GM12878 (cell line): ENCODE results near the gene URB1. TPM values are rescaled to one million over a fixed set of nuclear protein-coding genes. Genes with fewer than 3 reads are reported as not detected.

Experiments used
- ATAC-seq: fragments of 200-7000 bp; cut with Tn5 transposase; 3 replicates; pipeline ENCODE4 v1.9.1; 2020; ENCODE audit warnings: mild to moderate bottlenecking, moderate library complexity
- BruUV-seq: library from RNA; stranded (reverse); fragments of 400-500 nt; replicated peaks from 2 replicates; lab custom pipeline; 2021; lab: Mats Ljungman, UMichigan
- CTCF ChIA-PET: fragments of 300-600 bp; sonication (Branson Sonifier 250); formaldehyde crosslinking; extraction: SDS; loops from one replicate; lab custom pipeline; 2021; ENCODE audit warnings: inconsistent platforms; lab: Yijun Ruan, JAX
- POLR2A ChIA-PET: fragments of 350-600 bp; formaldehyde crosslinking; extraction: SDS; loops from one replicate; lab custom pipeline; 2021; ENCODE audit warnings: inconsistent platforms; lab: Charles Lee
- RAD21 ChIA-PET: fragments of 300-600 bp; sonication (Branson Sonifier 250); formaldehyde crosslinking; loops from one replicate; lab custom pipeline; 2023; ENCODE audit warnings: antibody characterized with exemption; ENCODE audit not compliant: unreplicated experiment; lab: Charles Lee
- SMC1A ChIA-PET: fragments of 300-600 bp; sonication (Branson Sonifier 250); formaldehyde crosslinking; loops from one replicate; lab custom pipeline; 2023; ENCODE audit not compliant: unreplicated experiment, uncharacterized antibody; lab: Charles Lee
- DNase-seq: peaks from one replicate; pipeline ENCODE4 v3.0.0-alpha.2; 2011; ENCODE audit warnings: low read depth, low spot score
- FAIRE-seq: peaks from 3 replicates; lab custom pipeline; 2011; peaks lifted over from hg19 to GRCh38; lab: Jason Lieb, UNC
- H2AFZ ChIP-seq: 2 replicates; pipeline ENCODE4 v1.6.0; 2011; ENCODE audit warnings: low read depth, low read length, control low read depth; ENCODE audit not compliant: control insufficient read depth
- H3K27ac ChIP-seq: 2 replicates; pipeline ENCODE4 v1.5.1; 2011; ENCODE audit warnings: control low read depth; ENCODE audit not compliant: control insufficient read depth, insufficient read depth
- H3K27me3 ChIP-seq, 2 experiments: replicated peaks in 1 of 2; 2 replicates each; pipeline versions ENCODE4 v1.6.0 to v1.6.1; 2011; ENCODE audit warnings: low read length in 1 of 2; ENCODE audit not compliant: control insufficient read depth in 2 of 2, insufficient read depth in 2 of 2
- H3K36me3 ChIP-seq, 2 experiments: 2 replicates each; pipeline ENCODE4 v1.5.1; 2011; ENCODE audit warnings: low read length in 1 of 2; ENCODE audit not compliant: control insufficient read depth in 2 of 2, insufficient read depth in 2 of 2
- H3K4me1 ChIP-seq: 2 replicates; pipeline ENCODE4 v1.6.1; 2011; ENCODE audit warnings: mild to moderate bottlenecking, low read length, moderate library complexity, mixed read lengths; ENCODE audit not compliant: control insufficient read depth, insufficient read depth
- H3K4me2 ChIP-seq: 2 replicates; pipeline ENCODE4 v1.6.0; 2011; ENCODE audit warnings: control low read depth; ENCODE audit not compliant: control insufficient read depth, insufficient read depth
- H3K4me3 ChIP-seq: fragments of 200-600 bp; sonication (generic); 2 replicates; pipeline ENCODE4 v1.5.1; 2016
- H3K79me2 ChIP-seq: 2 replicates; pipeline ENCODE4 v1.6.0; 2011; ENCODE audit warnings: low read length; ENCODE audit not compliant: control insufficient read depth, insufficient read depth
- H3K9ac ChIP-seq: 2 replicates; pipeline ENCODE4 v1.8.0; 2011; ENCODE audit warnings: low read length, control low read depth, mixed read lengths; ENCODE audit not compliant: control insufficient read depth, insufficient read depth
- H3K9me3 ChIP-seq: replicated peaks from 3 replicates; pipeline ENCODE4 v1.5.1; 2011; ENCODE audit warnings: mild to moderate bottlenecking, low read length; ENCODE audit not compliant: control insufficient read depth, insufficient read depth
- H4K20me1 ChIP-seq: 2 replicates; pipeline ENCODE4 v1.6.0; 2011; ENCODE audit not compliant: control insufficient read depth, insufficient read depth
- FOXK2 ChIP-seq: fragments of 450-650 bp; IDR thresholded peaks from 2 replicates; pipeline ENCODE4 v1.6.1; 2017; ENCODE audit warnings: mild to moderate bottlenecking, moderate library complexity
- MTA3 ChIP-seq: IDR thresholded peaks from 2 replicates; pipeline ENCODE4 v1.6.1; 2012; ENCODE audit warnings: low read length, inconsistent platforms, borderline replicate concordance
- SMAD1 ChIP-seq: fragments of 450-650 bp; IDR thresholded peaks from 2 replicates; pipeline ENCODE4 v1.6.1; 2018; ENCODE audit warnings: mild to moderate bottlenecking, low read depth; ENCODE audit not compliant: partially characterized antibody
- SRF ChIP-seq, 2 experiments: IDR thresholded peaks; 2 replicates each; pipeline ENCODE4 v1.6.1; 2011; ENCODE audit warnings: low read depth in 2 of 2, low read length in 2 of 2, mild to moderate bottlenecking in 1 of 2, moderate library complexity in 1 of 2
- STAT3 ChIP-seq: IDR thresholded peaks from 2 replicates; pipeline ENCODE4 v1.6.1; 2011; ENCODE audit warnings: low read depth, low read length, improper control_type of control experiment
- WGBS: methylation state at CpG from one replicate; pipeline ENCODE4 v1.1.6; 2016; ENCODE audit warnings: low lambda C conversion rate; ENCODE audit not compliant: insufficient replicate concordance, insufficient coverage; ENCODE audit errors: missing lambda C conversion rate; 5-methylcytosine and 5-hydroxymethylcytosine counted together
- in situ Hi-C: fragments of 300-500 bp; cut with MboI; formaldehyde crosslinking; loops from 9 replicates; pipeline ENCODE4 v1.14.3; 2018; ENCODE audit warnings: mixed read lengths
- intact Hi-C: fragments of 100-400 bp; cut with micrococcal nuclease; formaldehyde crosslinking; loops from one replicate; pipeline ENCODE4 v1.14.2; 2022; ENCODE audit not compliant: unreplicated experiment
- polyA plus RNA-seq, 11 experiments: library from polyadenylated mRNA; depleted of rRNA in 4 of 11; unstranded in 6 of 11; stranded (reverse) in 5 of 11; fragments of >200 nt; fragmentation: Nextera tagmentation in 4 of 11; fragmentation: Illumina TruSeq in 1 of 11; extraction: Ambion mirVana in 4 of 11; extraction: Trizol in 1 of 11; gene quantifications; 1 replicate in 1 of 11; 2 replicates in 10 of 11; pipeline versions ENCODE4 v1.2.1 to v1.2.3, GENCODE V29; 2011 to 2016; ENCODE audit warnings: inconsistent platforms in 2 of 11, missing spikeins in 2 of 11, low read depth in 1 of 11
- total RNA-seq, 4 experiments: library from RNA; depleted of rRNA in 3 of 4; stranded (reverse); fragments of >200 nt in 3 of 4; fragmentation: Illumina TruSeq in 1 of 4; extraction: Trizol in 1 of 4; gene quantifications; 2 replicates each; pipeline versions ENCODE4 v1.2.1 to v1.2.3, GENCODE V29; 2013 to 2021

URB1 gene
- total and polyA plus RNA-seq, 10 of the 15 experiments (the other 5 are each of a cell fraction or from before 2014, with no cell fraction given) = 0.56 to 23.2 (median 8.9) TPM

- no peak for TF ChIP-seq STAT3
Observed at GRCh38 chr21:32335601-32336575, 56.9 kb downstream of the URB1 start (continued).

- RAD21 ChIA-PET = no interaction called here
- POLR2A ChIA-PET = no interaction called here
Observed at GRCh38 chr21:32334980-32335531, 57.8 kb downstream of the URB1 start.

More at GRCh38 chr21:32334980-32335531, 57.8 kb downstream of the URB1 start:
- CTCF ChIA-PET = interaction anchor here (0.7 kb wide), 1 partner anchor 572 kb away, joined by 3 read pairs; no protein-coding TSS in a partner anchor
- Histone ChIP-seq H3K36me3 (peaks cover 26 to 33% of the 10 kb centered on the region in 2 experiments), H2AFZ (no peak overlapping the region), H3K9ac (no peak overlapping the region), H3K79me2 (no peaks in the 10 kb centered on the region), H3K27ac (no peak overlapping the region), H3K4me2 (no peak overlapping the region), H4K20me1 (no peaks in the 10 kb centered on the region; the same call in 1 of the 2 replicates), H3K4me1 (no peaks in the 10 kb centered on the region), H3K27me3 (no peaks in the 10 kb centered on the region), H3K9me3 (peaks cover 5% of the 10 kb centered on the region), H3K4me3 (no peak overlapping the region)
- in situ Hi-C loops = no loop called here
- intact Hi-C loops = no loop called here
- 97% methylated on average over 10 of the region's 12 CpGs for WGBS
- DNase-seq = no peak
- TF ChIP-seq SMAD1 (no peak), SRF (IDR thresholded peaks at IDR 0.05; ENCODE audit: low read depth in 2 of 2, low read length in 2 of 2) (no peak), FOXK2 (no peak), MTA3 (no peak)
- ATAC-seq = no peak
- no peak for FAIRE-seq
- no TSS peak for BruUV-seq
- SMC1A ChIA-PET = no interaction called here
